GM21390 (cell line): ENCODE results near the gene AGBL4.
A peak's percentile ranks its signal among the peaks of the same experiment; 100 is the strongest.

Experiments used
- ATAC-seq: cut with Tn5 transposase; IDR thresholded peaks from one replicate; pipeline ENCODE4 v1.9.1; 2021; ENCODE audit not compliant: unreplicated experiment

The AGBL4 gene

DNA sequence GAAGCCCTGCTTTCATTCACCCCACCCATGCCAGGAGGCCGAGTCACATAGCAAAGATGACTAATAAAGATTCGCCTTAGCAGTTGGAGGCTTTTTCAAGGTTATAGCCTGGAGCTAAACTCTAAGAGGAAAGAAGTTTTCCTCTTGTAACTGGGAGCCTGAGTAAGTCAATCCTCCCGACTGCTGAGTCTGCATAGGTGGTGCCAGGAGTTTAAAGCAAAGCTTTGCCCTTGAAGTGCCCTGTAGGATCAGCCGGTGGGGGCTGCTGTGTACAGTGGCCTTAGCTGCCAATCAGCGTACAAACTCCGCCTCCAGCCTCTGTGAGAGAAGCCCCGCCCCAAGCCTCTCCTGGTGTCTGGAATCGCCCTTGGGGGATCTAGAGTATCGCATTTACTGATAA is 1404.2 kb downstream of the AGBL4 start:
- ATAC-seq = no peak

DNA sequence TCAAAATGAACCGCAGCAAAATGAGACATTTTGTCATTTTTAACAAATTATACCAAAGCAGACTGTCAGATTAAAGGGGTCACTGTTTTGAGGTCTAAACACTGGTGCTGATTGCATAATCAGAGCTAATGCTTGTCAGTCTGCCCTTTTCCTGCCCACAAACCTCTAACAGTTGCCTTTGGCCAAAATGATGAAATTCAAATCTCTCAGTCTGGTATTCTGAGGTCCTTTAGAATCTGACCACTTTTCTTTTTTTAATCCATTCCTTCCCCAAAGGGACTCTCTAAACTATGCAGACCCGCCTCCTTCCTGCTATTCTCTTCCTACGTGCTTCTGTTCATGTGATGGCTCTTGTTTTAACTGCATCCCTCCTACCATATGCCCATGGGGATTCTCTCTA is 1406.5 kb downstream of the AGBL4 start:
- no peak for ATAC-seq

DNA sequence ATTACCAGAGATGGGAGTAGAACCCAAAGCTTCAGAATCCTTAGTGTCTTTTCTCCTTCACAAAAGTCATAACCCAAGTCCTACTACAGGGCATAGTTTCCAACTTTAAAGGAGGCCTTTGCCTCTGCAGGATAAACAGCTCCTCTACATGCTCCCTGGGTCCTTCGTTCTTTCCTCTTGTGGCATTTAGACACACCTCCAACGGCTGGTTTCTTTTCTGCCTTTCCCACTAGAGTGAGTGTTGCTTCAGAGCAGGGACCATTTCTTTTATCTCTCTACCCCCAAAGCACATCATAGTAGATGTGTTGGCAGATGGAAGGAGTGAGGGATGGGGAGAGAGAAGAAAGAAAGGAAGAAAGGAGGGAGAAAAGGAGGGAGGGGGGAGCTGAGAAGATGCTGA is 1407.0 kb downstream of the AGBL4 start:
- ATAC-seq = no peak

DNA sequence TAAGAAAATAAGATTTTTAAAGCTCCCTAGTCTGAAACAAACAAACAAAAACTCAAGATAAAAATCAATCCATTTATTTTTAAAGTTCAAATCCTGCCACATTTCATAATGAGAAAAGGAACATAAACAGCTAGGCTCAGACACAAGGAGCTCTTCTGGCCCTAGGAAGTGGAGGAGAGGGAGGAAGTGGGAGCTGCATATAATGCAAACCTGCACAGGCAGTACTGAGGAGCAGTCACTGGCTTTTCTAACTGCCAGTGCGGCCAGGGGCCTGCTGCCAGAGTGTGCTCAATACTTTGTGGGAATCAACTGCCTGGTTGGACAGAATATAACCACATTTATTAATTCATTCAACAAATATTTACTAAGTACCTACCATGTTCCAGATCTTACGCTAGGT is 1411.9 kb downstream of the AGBL4 start:
- ATAC-seq = no peak

DNA sequence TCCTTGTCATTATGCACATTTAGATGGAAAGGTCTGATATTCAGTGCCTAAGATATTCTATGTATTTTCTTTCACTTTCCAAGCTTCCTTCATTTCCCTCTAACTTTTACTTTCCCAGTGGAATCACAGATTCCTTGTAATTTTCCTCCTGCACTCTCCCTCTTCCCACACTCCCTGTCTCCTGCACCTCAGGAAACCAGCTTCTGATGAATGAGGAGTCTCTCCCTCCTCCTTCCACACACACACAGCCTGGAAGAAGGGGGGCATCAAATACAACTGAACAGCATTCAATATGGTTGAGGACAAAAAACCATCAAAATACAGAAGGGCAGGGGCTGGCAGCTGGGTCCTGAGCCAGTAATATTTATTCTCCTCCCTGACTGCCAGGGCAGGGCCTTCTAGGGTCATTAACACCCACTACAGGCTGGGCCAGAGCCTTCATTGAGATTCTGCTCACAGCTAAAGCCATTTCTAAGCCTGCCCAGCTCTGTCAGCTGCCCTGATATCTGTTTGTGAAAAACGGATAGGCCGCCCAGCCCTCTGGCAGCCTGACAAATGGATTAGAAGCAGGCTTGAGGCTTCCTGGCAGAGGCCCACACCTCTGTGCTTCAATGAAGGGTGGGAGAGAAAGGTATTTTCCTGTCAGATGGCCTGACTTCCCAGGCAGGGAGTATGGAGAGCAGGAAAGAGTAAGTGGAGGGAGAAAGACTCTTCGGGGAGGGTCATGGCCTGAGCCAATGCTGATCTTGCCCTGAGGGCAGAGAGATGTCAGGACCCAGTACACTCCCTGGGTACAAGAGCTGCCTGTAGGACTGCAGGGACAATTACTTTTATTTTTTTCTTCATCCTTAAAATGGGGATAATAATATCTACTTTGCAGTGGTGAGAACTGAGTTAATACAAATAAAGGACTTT is 1412.9 kb downstream of the AGBL4 start:
- ATAC-seq = no peak

DNA sequence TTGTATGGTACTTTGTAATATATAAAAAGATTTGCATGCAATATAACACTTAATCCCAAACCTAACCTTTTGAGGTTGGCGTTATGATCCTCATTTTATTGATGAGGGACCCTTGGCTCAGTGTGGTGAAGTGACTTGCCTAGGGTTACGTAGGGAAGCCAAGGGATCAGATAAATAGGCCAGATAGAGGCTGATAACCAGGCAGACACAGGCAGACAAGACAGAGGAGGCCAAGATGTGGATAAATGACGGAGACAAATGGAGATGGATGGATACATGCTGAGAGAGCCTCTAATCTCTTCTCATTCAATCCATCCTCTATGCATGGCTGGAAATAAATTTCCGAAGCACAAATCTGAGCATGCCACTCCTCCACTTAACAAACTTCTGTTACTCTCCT is 1414.9 kb downstream of the AGBL4 start:
- ATAC-seq = no peak

DNA sequence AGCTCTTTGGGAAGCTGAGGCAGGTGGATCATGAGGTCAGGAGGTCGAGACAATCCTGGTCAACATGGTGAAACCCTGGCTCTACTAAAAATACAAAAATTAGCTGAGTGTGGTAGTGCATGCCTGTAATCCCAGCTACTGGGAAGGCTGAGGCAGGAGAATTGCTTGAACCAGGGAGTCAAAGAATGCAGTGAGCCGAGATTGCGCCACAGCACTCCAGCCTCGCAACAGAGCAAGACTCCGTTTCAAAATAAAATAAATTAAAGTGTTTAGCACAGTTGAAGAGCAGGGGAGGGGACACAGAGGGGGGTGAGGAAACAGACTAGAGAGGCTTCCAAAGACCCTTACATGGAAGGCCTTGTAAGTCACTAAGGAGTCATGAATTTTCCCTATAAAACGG is 1420.5 kb downstream of the AGBL4 start:
- ATAC-seq = no peak

DNA sequence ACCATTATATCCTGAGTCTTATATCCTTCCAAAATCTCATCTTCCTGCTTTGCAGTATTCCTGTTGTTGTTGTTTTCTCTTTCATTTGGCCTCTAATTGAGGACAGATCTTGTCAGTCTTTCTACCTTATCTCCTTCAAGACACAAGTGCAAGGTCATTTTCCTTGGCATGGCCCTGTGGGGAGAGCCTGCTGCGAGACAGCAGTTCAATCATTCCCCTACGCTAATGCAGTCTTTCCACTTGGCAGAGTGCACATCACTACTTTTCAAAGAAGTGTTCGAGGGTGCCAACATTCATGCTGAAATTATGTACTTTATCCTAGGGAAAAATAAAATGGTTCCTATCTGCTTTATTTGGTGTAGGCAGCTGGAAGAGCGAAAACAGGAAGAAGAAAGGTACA is 1421.4 kb downstream of the AGBL4 start:
- no peak for ATAC-seq

DNA sequence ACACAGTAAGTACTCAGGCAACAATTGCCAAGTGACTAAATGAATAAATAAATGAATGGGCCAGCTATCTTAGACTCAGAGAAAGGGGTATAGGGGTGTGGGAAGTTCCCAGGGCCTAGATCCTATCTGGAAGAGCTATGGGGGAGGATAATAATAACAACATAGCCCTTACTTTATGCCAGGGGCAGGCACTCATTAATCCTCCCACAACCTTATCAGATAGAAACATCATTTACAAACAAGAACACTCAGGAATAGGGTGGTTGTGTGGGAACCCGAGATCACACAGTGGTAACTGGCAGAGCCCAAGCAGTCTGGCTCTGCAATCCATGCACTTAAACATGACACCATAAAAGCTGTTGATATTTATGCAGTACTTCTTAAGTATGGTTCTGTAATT is 1423.6 kb downstream of the AGBL4 start:
- ATAC-seq = no peak

DNA sequence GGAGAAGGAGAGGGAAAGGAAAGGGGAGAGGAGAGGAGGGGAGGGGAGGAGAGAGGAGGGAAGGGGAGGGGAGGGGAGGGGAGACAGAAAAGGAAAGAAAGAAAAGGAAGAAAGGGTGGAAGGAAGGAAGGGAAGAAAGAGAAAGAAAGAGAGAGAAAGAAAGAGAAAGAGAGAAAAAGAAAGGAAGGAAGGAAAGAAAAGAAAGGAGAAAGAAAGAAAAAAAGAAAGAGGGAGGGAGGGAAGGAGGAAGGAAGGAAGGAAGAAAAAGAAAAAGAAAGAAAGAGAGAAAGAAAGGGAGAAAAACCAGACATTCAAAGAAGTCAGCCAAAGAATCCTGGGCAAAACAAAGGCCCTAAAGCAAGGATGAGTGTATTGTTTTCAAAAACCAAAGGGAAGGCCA is 1426.1 kb downstream of the AGBL4 start:
- no peak for ATAC-seq

DNA sequence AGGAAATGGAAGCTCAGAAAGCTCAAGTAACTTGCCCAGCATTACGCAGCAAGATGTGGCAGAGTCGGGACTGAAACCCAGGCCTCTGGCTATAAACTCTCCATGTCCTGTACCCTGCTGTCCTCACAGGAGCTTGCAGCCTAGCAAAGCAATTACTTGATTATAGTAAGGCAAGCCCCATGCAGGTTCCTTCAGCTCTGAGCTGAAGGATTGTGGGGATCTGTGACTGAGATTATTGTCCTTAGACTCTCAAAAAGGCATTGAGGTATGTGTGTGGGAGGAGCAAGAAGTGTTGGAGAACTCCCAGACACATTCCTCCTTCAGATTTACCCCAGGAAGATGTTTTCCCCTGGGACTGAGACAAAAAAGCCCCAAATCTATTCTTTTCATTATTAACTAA is 1427.7 kb downstream of the AGBL4 start:
- ATAC-seq = no peak

DNA sequence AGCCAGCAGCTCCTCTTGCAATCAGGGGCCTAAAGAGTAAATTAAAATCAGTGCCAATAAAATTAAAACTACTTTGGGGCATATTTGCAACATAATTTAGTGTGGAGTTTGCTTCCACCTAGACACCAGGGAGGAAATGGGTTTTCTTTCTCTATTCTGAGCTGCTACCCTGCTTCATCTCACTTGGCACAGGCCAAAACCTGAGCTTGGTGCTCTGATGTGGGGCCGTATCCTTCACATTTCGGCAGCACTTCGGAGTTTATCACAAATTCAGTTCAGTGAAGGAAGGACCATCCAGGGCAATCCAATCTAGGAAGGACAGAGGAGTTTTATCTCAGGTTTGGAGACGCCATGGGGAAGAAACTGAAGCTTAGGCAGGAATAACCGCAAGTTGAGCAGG is 1428.1 kb downstream of the AGBL4 start:
- ATAC-seq = no peak

DNA sequence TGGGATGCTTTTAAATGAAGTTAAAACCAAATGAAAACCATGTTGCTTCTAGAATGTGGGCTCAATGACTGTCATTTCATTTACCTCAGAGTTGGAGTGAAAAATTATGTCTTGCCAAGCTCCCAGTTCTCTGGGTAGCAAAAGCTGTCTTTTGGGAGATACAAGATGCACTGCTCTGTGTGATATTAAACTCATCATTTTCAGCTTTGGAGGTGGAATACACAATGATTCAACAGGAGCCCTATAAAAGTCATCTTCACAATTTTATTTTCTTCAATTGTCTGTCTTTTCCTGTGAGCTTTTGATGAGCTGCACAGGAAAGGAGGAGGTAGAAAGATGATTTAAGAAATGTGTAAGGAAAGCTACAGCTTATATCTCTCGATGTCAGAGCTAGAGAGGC is 1431.4 kb downstream of the AGBL4 start:
- no peak for ATAC-seq

DNA sequence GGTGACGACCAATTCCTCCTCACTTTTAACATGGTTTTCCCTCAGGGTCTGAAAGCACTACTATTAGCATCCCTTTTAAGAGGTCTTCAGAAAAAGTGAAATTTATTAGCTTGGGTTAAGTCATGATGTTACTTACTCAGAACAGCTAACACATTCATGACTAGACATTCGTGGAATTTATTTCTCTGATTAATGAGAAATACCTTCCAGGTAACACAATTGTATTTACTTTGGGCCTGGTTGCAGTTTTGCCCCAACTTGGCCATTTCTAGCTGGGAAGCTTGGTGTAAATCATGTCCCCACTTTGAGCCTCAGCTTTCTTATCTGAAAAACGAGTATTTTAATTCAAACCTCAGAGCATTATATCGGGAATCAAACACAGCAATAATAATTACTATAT is 1432.6 kb downstream of the AGBL4 start:
- ATAC-seq = no peak

DNA sequence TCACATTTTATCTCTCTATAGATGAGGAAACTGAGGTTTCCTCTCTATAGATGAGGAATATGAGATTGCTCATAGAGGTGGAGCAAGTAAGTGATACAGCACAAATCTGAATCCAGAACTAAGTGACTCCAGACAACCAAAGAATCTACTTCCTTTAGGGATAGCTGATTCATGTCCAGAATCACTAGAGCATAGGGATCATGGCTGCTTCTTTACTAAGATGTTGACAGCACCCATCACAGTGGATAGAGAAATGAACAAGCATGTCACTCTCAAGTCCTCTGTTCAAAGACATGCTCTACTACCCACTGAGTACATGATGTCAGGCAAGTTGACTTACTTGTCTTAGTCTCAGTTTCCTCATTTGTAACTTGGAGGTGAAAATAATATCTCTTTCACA is 1435.7 kb downstream of the AGBL4 start:
- ATAC-seq = no peak

DNA sequence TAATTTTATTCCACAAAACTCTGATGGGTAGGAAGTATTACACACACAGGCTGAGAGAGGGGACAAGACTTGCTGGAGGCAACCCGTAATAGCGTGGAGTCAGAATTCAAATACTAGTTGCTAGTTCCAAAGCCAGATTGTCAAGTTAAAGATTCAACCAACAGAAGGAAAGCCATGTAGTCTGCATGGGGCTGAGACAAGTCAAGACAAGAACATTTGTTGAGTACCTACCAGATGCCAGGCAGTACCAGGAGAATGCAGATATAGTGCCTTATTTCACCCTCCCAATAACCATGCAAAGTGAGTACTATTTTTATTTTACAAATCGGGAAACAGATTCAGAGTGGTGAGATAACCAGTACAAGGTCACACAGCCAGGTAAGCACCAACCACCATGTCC is 1441.3 kb downstream of the AGBL4 start:
- ATAC-seq = no peak

DNA sequence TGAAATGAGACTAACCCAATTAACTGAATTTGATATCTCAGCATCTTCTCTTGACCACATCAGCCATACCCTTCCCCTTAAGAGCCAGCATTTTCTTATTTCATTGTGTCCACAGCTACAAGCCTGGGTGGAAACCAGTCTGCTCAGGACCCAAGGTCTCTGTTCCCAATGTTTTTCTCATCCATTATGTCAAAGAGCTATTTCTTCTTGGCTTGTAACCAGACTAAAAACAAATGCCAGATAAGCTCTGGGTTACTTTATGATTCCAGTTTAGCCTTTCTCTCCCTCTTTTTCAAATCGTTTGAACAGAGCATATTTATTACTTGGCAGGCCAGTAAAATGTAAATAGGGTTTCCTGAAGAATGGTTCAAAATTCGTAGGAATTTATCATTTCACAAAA is 1442.5 kb downstream of the AGBL4 start:
- no peak for ATAC-seq

DNA sequence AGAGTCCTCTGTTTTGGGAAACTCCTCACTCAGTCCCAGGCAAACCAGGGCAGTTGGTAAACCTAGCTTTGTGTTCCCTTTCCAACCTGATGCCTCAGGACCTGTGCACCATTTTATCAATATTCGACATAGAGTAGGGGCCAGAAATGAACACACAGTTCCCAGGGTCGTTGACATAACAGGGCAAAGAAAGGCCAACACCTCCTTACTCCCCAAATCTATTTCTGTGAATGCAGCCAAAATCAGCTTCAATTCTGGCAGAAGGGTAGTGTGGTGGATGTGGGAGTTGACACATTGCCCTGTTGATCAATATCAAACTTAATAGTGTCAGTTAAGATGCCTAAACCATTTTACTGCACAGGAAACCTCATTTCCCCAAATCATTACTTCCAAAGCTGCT is 1447.2 kb downstream of the AGBL4 start:
- ATAC-seq = no peak

DNA sequence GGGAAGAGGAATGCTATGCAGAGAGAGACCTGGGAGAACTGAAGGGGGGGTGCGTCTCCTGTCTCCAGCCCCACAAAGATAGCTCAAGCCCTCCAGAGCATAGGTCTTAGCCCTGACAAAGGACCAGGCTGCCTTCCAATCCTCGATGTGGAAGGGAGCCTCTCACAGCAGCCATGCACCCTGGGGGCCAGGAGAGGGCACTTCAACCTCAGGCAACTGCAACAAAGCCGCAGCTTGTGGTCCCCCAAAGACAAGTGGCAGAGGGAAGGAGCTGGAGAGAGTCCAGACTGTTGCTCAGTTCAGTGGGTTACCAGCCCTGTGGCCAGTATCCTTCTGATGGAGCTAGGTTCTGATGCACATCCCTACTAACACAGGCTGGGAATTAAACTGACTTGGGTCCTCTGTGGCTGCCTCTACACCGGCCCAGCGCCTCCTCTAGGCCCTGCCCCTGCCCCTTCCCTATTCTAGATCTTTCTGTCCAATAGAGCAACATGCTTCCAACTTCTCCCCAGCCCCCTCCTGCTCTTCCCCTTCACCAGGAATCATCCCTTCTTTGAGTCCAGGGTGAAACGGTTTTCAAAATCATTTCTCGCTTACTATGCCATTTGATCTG is 1451.0 kb downstream of the AGBL4 start:
- peak; percentile 70 for ATAC-seq

DNA sequence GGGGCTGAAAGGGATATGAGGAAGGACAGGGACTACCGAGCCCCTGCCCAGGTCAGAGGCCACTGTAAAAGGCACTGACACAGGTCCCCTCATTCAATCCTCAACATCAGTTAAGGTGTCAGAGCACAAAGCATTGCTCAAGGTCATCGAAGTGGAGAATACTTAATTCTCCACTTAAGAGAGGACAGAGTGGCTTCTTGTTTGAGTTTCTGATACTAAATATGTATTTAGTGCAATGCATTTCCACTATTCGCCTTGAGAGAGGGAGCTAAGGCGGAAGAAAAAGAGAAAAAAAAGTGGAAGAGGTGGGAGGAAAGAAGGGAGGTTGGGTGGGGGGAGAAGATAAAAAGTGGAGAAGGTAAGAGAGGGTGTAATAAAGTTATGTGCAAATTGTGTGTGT is 1451.6 kb downstream of the AGBL4 start:
- ATAC-seq = no peak

DNA sequence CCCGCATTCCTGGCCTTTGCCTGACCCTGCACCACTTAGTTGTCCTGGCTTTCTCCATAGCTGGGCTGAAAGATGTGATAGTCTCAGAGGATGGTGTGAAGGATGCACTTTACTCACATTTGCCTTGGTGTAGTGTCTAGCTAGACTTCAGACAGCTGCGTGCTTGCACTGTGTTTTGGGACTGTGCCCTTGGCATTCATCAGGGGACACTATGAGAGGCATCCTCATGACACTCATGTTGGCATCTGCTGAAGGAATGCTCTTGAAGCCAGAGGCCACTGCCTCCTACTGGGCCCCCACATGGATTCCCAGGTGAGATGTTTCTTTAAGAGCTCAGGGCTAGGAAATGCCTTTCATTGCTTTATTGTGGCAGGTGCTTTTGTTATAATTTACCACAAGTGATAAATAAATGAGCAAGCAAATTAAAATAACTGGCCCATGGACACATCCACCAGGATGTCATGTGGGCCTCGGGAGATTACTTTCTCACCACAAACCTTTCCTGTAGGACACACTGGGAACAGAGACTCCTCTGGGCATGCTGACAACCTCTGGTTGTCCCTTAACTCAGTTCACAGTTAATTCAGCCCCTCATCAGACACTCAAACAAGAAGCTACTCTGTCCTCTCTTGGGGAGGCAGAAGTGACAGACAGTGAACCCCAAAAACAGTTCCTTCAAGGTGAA is 1452.3 kb downstream of the AGBL4 start:
- no peak for ATAC-seq

DNA sequence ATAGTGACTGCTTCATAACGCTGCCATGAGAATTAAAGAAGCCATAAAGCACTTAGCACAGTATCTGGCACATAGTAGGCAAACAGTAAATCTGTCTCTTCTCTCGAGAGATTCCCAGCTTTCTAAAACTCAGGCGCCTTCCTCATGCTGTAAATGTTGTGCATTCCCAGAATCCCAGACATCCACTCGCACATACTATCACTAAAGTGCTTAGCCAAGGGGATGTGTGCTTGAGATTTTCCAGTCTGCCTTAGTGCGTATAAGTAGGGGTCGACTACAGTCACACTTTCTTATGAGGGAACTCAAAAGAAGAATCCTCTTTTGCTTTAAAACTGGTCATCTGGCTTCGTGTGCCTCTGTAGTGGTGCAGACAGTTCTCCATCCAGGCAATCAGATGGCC is 1453.2 kb downstream of the AGBL4 start:
- no peak for ATAC-seq
